Breast epithelium (tissue), 3 donors: ENCODE measurements around the gene IL36G.

Experiments
- POLR2A ChIP-seq: fragments of 450-650 bp; IDR thresholded peaks from one replicate; pipeline ENCODE4 v1.6.1; 2016; ENCODE audit warnings: antibody characterized with exemption, mild to moderate bottlenecking, moderate library complexity
- POLR2AphosphoS5 ChIP-seq, 3 donors: sonication (generic); formaldehyde crosslinking; IDR thresholded peaks; one replicate each; pipeline ENCODE4 v1.6.1; 2017; ENCODE audit warnings: antibody characterized with exemption in 3 of 3

DNA sequence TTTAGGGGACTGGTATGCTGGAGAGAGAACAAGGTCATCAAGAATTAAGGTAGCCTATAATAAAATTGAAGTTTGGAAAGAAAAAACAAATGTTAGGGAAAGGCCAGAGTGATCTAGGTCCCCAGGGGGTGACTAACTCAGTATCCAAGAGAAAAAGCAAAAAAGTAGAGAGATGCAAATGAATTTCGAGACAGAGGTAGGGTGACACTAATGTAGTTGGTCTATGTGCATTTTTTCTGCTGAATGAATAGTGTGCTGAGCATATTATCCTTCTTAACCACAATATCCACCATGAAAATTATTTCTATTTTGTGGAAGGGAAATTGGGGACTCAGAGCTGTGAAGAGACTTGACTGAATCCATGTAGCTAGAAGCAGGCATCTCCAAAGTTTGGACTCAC is 37.2 kb downstream of the IL36G start:
- no peak for TF ChIP-seq POLR2A
- TF ChIP-seq POLR2AphosphoS5 (IDR thresholded peaks at IDR 0.05) = no peak
